SK-N-SH treated with all-trans-retinoic acid at 6 μM for 48 hours (cell line): Measurements from ENCODE around the gene EEF2.

ENCODE experiments used
- ARNTL ChIP-seq: fragments of 450-650 bp; formaldehyde crosslinking; IDR thresholded peaks from 2 replicates; pipeline ENCODE4 v1.5.0; 2020; ENCODE audit warnings: low read depth, mild to moderate bottlenecking, moderate library complexity, borderline replicate concordance
- POU6F1 ChIP-seq: fragments of 250-450 bp; sonication (Bioruptor Pico); IDR thresholded peaks from 2 replicates; pipeline ENCODE4 v1.8.0; 2021; ENCODE audit warnings: low read depth, mild to moderate bottlenecking, moderate library complexity, borderline replicate concordance
- PPARA ChIP-seq: fragments of 250-450 bp; sonication (Bioruptor Pico); IDR thresholded peaks from 2 replicates; pipeline ENCODE4 v1.5.0; 2020; ENCODE audit warnings: mild to moderate bottlenecking, borderline replicate concordance
- ZNF565 ChIP-seq: fragments of 450-650 bp; formaldehyde crosslinking; conservative IDR thresholded peaks from 2 replicates; pipeline ENCODE4 v1.5.0; 2020; ENCODE audit warnings: low read depth, mild to moderate bottlenecking, moderate library complexity
- ZNF8 ChIP-seq: fragments of 450-650 bp; formaldehyde crosslinking; IDR thresholded peaks from 2 replicates; pipeline ENCODE4 v1.5.0; 2020; ENCODE audit warnings: mild to moderate bottlenecking, moderate library complexity
- TF ChIP-seq, protein P1 (sequence below): fragments of 250-450 bp; sonication (Bioruptor Pico); IDR thresholded peaks from 2 replicates; pipeline ENCODE4 v1.8.0; 2020; ENCODE audit warnings: mild to moderate bottlenecking, moderate library complexity, borderline replicate concordance

DNA sequence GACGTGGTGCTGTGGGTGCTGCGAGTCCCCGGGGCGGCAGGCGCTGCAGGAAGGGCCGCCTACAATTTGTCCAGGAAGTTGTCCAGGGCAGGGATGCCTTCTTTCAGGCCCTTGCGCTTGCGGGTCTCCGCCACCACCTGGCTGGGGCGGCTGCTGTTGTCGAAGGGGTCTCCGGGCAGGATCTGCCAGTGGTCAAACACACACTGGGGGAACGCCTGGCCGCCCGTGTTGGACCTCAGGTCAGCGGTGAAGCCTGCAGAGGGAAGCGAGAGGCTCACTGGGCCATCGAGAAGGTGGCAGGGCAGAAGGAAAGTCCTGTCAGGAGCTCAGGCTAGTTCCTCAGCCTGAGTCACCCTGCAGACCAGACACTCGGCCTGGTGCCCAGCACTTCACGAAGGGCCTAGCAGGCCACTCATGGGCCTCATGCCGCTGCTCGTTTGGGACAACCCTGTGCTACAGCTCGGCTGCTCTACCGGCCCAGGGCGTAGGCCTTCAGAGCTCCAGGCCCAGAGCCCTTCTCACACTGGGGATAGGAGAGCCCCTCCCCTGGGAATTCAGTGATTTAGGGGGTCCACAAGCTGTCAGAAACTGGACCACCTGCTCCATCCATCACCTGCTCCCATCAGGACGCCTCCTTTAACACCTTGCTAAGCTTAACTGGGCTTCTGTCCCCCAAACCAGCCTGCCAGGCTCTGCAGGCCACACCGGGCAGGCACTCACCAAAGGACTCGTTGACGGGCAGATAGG, 8.6 kb downstream of the EEF2 start:
- TF ChIP-seq, protein P1, sequence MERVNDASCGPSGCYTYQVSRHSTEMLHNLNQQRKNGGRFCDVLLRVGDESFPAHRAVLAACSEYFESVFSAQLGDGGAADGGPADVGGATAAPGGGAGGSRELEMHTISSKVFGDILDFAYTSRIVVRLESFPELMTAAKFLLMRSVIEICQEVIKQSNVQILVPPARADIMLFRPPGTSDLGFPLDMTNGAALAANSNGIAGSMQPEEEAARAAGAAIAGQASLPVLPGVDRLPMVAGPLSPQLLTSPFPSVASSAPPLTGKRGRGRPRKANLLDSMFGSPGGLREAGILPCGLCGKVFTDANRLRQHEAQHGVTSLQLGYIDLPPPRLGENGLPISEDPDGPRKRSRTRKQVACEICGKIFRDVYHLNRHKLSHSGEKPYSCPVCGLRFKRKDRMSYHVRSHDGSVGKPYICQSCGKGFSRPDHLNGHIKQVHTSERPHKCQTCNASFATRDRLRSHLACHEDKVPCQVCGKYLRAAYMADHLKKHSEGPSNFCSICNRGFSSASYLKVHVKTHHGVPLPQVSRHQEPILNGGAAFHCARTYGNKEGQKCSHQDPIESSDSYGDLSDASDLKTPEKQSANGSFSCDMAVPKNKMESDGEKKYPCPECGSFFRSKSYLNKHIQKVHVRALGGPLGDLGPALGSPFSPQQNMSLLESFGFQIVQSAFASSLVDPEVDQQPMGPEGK (CRISPR knock-in tag) = no peak
- TF ChIP-seq ZNF565 = no peak
- no peak for TF ChIP-seq ZNF8 (CRISPR knock-in tag)
- TF ChIP-seq PPARA (CRISPR knock-in tag) = no peak
- no peak for TF ChIP-seq ARNTL (CRISPR knock-in tag)
- no peak for TF ChIP-seq POU6F1
